Measurements from ENCODE around the gene ANKRD18A. TPM values are rescaled to one million over a fixed set of nuclear protein-coding genes. Genes with fewer than 3 reads are reported as not detected.
A peak's percentile ranks its signal among the peaks of the same experiment; 100 is the strongest.

Gene ANKRD18A
- total RNA-seq, 2 experiments from 2014 or later, result 7.2 to 7.8 TPM

- DNase-seq, result no peak
- no peak overlapping the region for H3K27ac Mint-ChIP-seq
Observed at GRCh38 chr9:38634315-38634714, 13.9 kb upstream of the ANKRD18A start.

GRCh38 chr9:38629511-38629910, 9.1 kb upstream of the ANKRD18A start:
- Histone ChIP-seq H3K9me3 (ENCODE audit: control insufficient read depth in 1 of 2, insufficient read depth in 1 of 2, low read length in 2 of 2) (peaks cover 0 to 3% of the 10 kb centered on the region in 2 experiments), H3K4me1 (ENCODE audit: insufficient read depth, low read length) (no peaks in the 10 kb centered on the region), H3K4me3 (ENCODE audit: low read length) (no peak overlapping the region), H3K36me3 (ENCODE audit: insufficient read depth, low read length) (no peaks in the 10 kb centered on the region), H3K27me3 (ENCODE audit: control insufficient read depth in 1 of 2, insufficient read depth in 2 of 2, low read length in 2 of 2) (peaks cover 0 to 3% of the 10 kb centered on the region in 2 experiments), H3K27ac (ENCODE audit: low read depth in 1 of 2, low read length in 2 of 2) (no peak overlapping the region)
- Mint-ChIP-seq H3K4me1 (ENCODE audit: low read depth) (no peaks in the 10 kb centered on the region), H3K36me3 (ENCODE audit: low read depth) (no peaks in the 10 kb centered on the region), H3K9me3 (peaks cover 2% of the 10 kb centered on the region), H3K4me3 (no peak overlapping the region), H3K27ac (no peak overlapping the region), H3K27me3 (peaks cover 24% of the 10 kb centered on the region)
- intact Hi-C loops (cut with DNase I, micrococcal nuclease), result no loop called here
- DNase-seq (no peak), ATAC-seq (ENCODE audit: poor library complexity) (no peak)
- POLR2A ChIA-PET, result no interaction called here
- TF ChIP-seq CTCF (IDR thresholded peaks at IDR 0.05), result no peak
- CTCF ChIA-PET, result no interaction called here

More at GRCh38 chr9:38634315-38634714, 13.9 kb upstream of the ANKRD18A start:
- H3K9me3 Mint-ChIP-seq, result no peaks in the 10 kb centered on the region
- no peak for TF ChIP-seq CTCF (IDR thresholded peaks at IDR 0.05)
- Histone ChIP-seq H3K9me3 (ENCODE audit: control insufficient read depth in 1 of 2, insufficient read depth in 1 of 2, low read length in 2 of 2) (no peaks in the 10 kb centered on the region), H3K27ac (ENCODE audit: low read depth in 1 of 2, low read length in 2 of 2) (no peak overlapping the region), H3K27me3 (ENCODE audit: control insufficient read depth in 1 of 2, insufficient read depth in 2 of 2, low read length in 2 of 2) (no peaks in the 10 kb centered on the region), H3K4me1 (ENCODE audit: insufficient read depth, low read length) (no peaks in the 10 kb centered on the region), H3K4me3 (ENCODE audit: low read length) (no peak overlapping the region), H3K36me3 (ENCODE audit: insufficient read depth, low read length) (no peaks in the 10 kb centered on the region)
- peaks cover 7% of the 10 kb centered on the region for H3K27me3 Mint-ChIP-seq
- CTCF ChIA-PET, result no interaction called here
- H3K36me3 Mint-ChIP-seq (ENCODE audit: low read depth), result no peaks in the 10 kb centered on the region
- H3K4me1 Mint-ChIP-seq (ENCODE audit: low read depth), result no peaks in the 10 kb centered on the region
- no peak overlapping the region for H3K4me3 Mint-ChIP-seq
- intact Hi-C loops (cut with DNase I, micrococcal nuclease), result no loop called here
- ATAC-seq (ENCODE audit: poor library complexity), result no peak
- POLR2A ChIA-PET, result no interaction called here

- Mint-ChIP-seq H3K27me3 (peaks cover 46% of the 10 kb centered on the region), H3K4me1 (ENCODE audit: low read depth) (peaks cover 8% of the 10 kb centered on the region), H3K4me3 (peak overlapping the region; percentile 43), H3K36me3 (ENCODE audit: low read depth) (peaks cover 8% of the 10 kb centered on the region), H3K27ac (no peak overlapping the region), H3K9me3 (peaks cover 5% of the 10 kb centered on the region)
- POLR2A ChIA-PET, result no interaction called here
- Histone ChIP-seq H3K4me1 (ENCODE audit: insufficient read depth, low read length) (peaks cover 16% of the 10 kb centered on the region), H3K4me3 (ENCODE audit: low read length) (no peak overlapping the region), H3K27ac (ENCODE audit: low read depth in 1 of 2, low read length in 2 of 2) (no peak overlapping the region), H3K9me3 (ENCODE audit: control insufficient read depth in 1 of 2, insufficient read depth in 1 of 2, low read length in 2 of 2) (peaks cover 0 to 7% of the 10 kb centered on the region in 2 experiments), H3K36me3 (ENCODE audit: insufficient read depth, low read length) (no peaks in the 10 kb centered on the region), H3K27me3 (ENCODE audit: control insufficient read depth in 1 of 2, insufficient read depth in 2 of 2, low read length in 2 of 2) (peaks cover 3 to 11% of the 10 kb centered on the region in 2 experiments)
- no peak for TF ChIP-seq CTCF (IDR thresholded peaks at IDR 0.05)
- intact Hi-C loops (cut with DNase I, micrococcal nuclease), result no loop called here
- CTCF ChIA-PET, result no interaction called here
- ATAC-seq (ENCODE audit: poor library complexity), result no peak
- DNase-seq, result no peak
Observed at GRCh38 chr9:38626006-38626405, 5.6 kb upstream of the ANKRD18A start.

Data from CD4-positive, alpha-beta T cell (primary cell).